Gastrocnemius medialis (tissue), 4 donors: ENCODE measurements around the gene TTLL9. TPM values are rescaled to one million over a fixed set of nuclear protein-coding genes. Genes with fewer than 3 reads are reported as not detected.

Source experiments
- ATAC-seq, 2 donors: fragments of 150-250 bp; one replicate each; pipeline ENCODE4 v1.9.1; 2016
- DNase-seq, 2 donors: peaks; one replicate each; pipeline ENCODE4 v3.0.0-alpha.2; 2019
- H3K27ac ChIP-seq, 4 donors: fragments of 200-600 bp; sonication (generic); 1 replicate in 1 of 4; 2 replicates in 3 of 4; pipeline ENCODE4 v1.5.1; 2016 to 2018; ENCODE audit warnings: mild to moderate bottlenecking in 2 of 4, moderate library complexity in 1 of 4
- H3K27me3 ChIP-seq, 3 donors: fragments of 200-600 bp; sonication (generic) in 2 of 3; 1 replicate in 1 of 3; 2 replicates in 2 of 3; pipeline versions ENCODE4 v1.5.1 to v1.6.0; 2016 to 2019; ENCODE audit warnings: mild to moderate bottlenecking in 1 of 3, moderate library complexity in 1 of 3
- H3K36me3 ChIP-seq, 2 donors: fragments of 200-600 bp; sonication (generic) in 1 of 2; one replicate each; pipeline ENCODE4 v1.5.1; 2017 to 2018
- H3K4me1 ChIP-seq, 2 donors: fragments of 200-600 bp; sonication (generic) in 1 of 2; one replicate each; pipeline ENCODE4 v1.5.1; 2016 to 2017; ENCODE audit warnings: mild to moderate bottlenecking in 2 of 2
- H3K4me3 ChIP-seq, 4 donors: fragments of 200-600 bp; sonication (generic) in 3 of 4; 1 replicate in 1 of 4; 2 replicates in 3 of 4; pipeline ENCODE4 v1.5.1; 2016 to 2019; ENCODE audit warnings: mild to moderate bottlenecking in 2 of 4
- H3K9me3 ChIP-seq, 3 donors: fragments of 200-600 bp; sonication (generic) in 2 of 3; 1 replicate in 1 of 3; 2 replicates in 2 of 3; pipeline ENCODE4 v1.5.1; 2016 to 2019
- CTCF ChIP-seq, 5 experiments: fragments of 450-650 bp in 3 of 5; fragments of 200-600 bp in 2 of 5; sonication (generic) in 2 of 5; IDR thresholded peaks in 4 of 5; conservative IDR thresholded peaks in 1 of 5; 1 replicate in 4 of 5; 2 replicates in 1 of 5; pipeline ENCODE4 v1.5.1; 2016 to 2019; ENCODE audit warnings: antibody characterized with exemption in 5 of 5, mild to moderate bottlenecking in 3 of 5, moderate library complexity in 3 of 5
- POLR2A ChIP-seq, 2 donors: fragments of 450-650 bp; IDR thresholded peaks; one replicate each; pipeline ENCODE4 v1.6.1; 2017; ENCODE audit warnings: antibody characterized with exemption in 2 of 2, mild to moderate bottlenecking in 2 of 2, moderate library complexity in 2 of 2
- in situ Hi-C, 4 donors: fragments of 200-750 bp; cut with MboI; loops; one replicate each; pipeline versions ENCODE4 v1.15.0 to v1.8.0; 2017; ENCODE audit warnings: low sequenced_read_pairs in 4 of 4
- intact Hi-C: fragments of 100-400 bp; cut with DNase I; formaldehyde crosslinking; loops from one replicate; pipeline ENCODE4 v1.15.1; 2023; ENCODE audit warnings: low total_unique reads
- total RNA-seq, 4 donors: library from RNA; depleted of rRNA; stranded (reverse); fragments of >200 nt; gene quantifications; one replicate each; pipeline versions ENCODE4 v1.1.0 to v1.2.3, GENCODE V29; 2016

The TTLL9 gene
- total RNA-seq, 4 donors from 2014 or later, result not detected

- Histone ChIP-seq H3K27ac (no peak overlapping the region), H3K9me3 (no peaks in the 10 kb centered on the region), H3K4me3 (no peak overlapping the region), H3K36me3 (no peaks in the 10 kb centered on the region), H3K27me3 (peaks cover 22 to 29% (median 23%) of the 10 kb centered on the region in 3 donors), H3K4me1 (peaks cover 5 to 7% of the 10 kb centered on the region in 2 donors)
- DNase-seq, result no peak
- in situ Hi-C loops, result no loop called here
- no peak for ATAC-seq
- intact Hi-C loops, result no loop called here
- TF ChIP-seq POLR2A (IDR thresholded peaks at IDR 0.05) (no peak), CTCF (IDR thresholded peaks at IDR 0.05 in 4 of 5, conservative IDR thresholded peaks at IDR 0.05 in 1 of 5) (no peak)
Observed at GRCh38 chr20:31871618-31871954, 1.2 kb downstream of the TTLL9 start.

- TF ChIP-seq CTCF (IDR thresholded peaks at IDR 0.05 in 4 of 5, conservative IDR thresholded peaks at IDR 0.05 in 1 of 5), result no peak
- TF ChIP-seq POLR2A (IDR thresholded peaks at IDR 0.05), result no peak
- H3K36me3 ChIP-seq, result no peaks in the 10 kb centered on the region
- peaks cover 5 to 7% of the 10 kb centered on the region in 2 donors for H3K4me1 ChIP-seq
- in situ Hi-C loops (no loop called here), intact Hi-C loops (no loop called here)
- H3K4me3 ChIP-seq, result no peak overlapping the region
- no peaks in the 10 kb centered on the region for H3K9me3 ChIP-seq
- ATAC-seq (no peak), DNase-seq (no peak)
- peaks cover 22 to 29% (median 26%) of the 10 kb centered on the region in 3 donors for H3K27me3 ChIP-seq
- H3K27ac ChIP-seq, result no peak overlapping the region
Observed at GRCh38 chr20:31872406-31872805, 2.0 kb downstream of the TTLL9 start.

- ATAC-seq, result no peak
- H3K9me3 ChIP-seq, result no peaks in the 10 kb centered on the region
- in situ Hi-C loops, result no loop called here
Observed at GRCh38 chr20:31875671-31876070, 5.2 kb downstream of the TTLL9 start.

GRCh38 chr20:31877684-31878083, 7.2 kb downstream of the TTLL9 start:
- TF ChIP-seq POLR2A (IDR thresholded peaks at IDR 0.05), result no peak
- TF ChIP-seq CTCF (IDR thresholded peaks at IDR 0.05 in 4 of 5, conservative IDR thresholded peaks at IDR 0.05 in 1 of 5), result no peak
- Histone ChIP-seq H3K27me3 (peaks cover 0 to 8% (median 0%) of the 10 kb centered on the region in 3 donors), H3K4me3 (no peak overlapping the region), H3K27ac (no peak overlapping the region), H3K4me1 (no peaks in the 10 kb centered on the region), H3K9me3 (no peaks in the 10 kb centered on the region), H3K36me3 (no peaks in the 10 kb centered on the region)
- ATAC-seq (no peak), DNase-seq (no peak)
- intact Hi-C loops (loop anchor here (2.0 kb wide), 1 partner anchor 73 kb away; no protein-coding TSS in a partner anchor), in situ Hi-C loops (no loop called here)

More at GRCh38 chr20:31875671-31876070, 5.2 kb downstream of the TTLL9 start:
- Histone ChIP-seq H3K4me1 (no peaks in the 10 kb centered on the region), H3K27ac (no peak overlapping the region), H3K27me3 (peaks cover 5 to 11% (median 8%) of the 10 kb centered on the region in 3 donors), H3K36me3 (no peaks in the 10 kb centered on the region), H3K4me3 (no peak overlapping the region)
- TF ChIP-seq POLR2A (IDR thresholded peaks at IDR 0.05) (no peak), CTCF (IDR thresholded peaks at IDR 0.05 in 4 of 5, conservative IDR thresholded peaks at IDR 0.05 in 1 of 5) (no peak)
- intact Hi-C loops, result no loop called here
- no peak for DNase-seq
